Tibial nerve (tissue), 4 donors: ENCODE measurements around the gene TMEM94. TPM values are rescaled to one million over a fixed set of nuclear protein-coding genes. Genes with fewer than 3 reads are reported as not detected.
"Not testable (repeated sequence)": the region's sequence is repeated elsewhere in the genome, so short reads cannot be mapped to it uniquely, and the experiment has no call there.

Experiments
- DNase-seq, 2 donors: peaks; one replicate each; pipeline ENCODE4 v3.0.0-alpha.2; 2019; ENCODE audit warnings: low spot score in 2 of 2
- H3K27ac ChIP-seq, 4 donors: fragments of 200-600 bp; sonication (generic) in 3 of 4; one replicate each; pipeline ENCODE4 v1.5.1; 2017 to 2019; ENCODE audit warnings: mild to moderate bottlenecking in 1 of 4
- H3K27me3 ChIP-seq, 2 donors: fragments of 200-600 bp; sonication (generic) in 1 of 2; one replicate each; pipeline versions ENCODE4 v1.5.1 to v1.6.0; 2017 to 2019
- H3K36me3 ChIP-seq, 3 donors: fragments of 200-600 bp; sonication (generic); one replicate each; pipeline ENCODE4 v1.5.1; 2018 to 2019
- H3K4me1 ChIP-seq, 4 donors: fragments of 200-600 bp; sonication (generic) in 3 of 4; one replicate each; pipeline ENCODE4 v1.5.1; 2017 to 2019
- H3K4me3 ChIP-seq, 4 donors: fragments of 200-600 bp; sonication (generic) in 3 of 4; one replicate each; pipeline ENCODE4 v1.5.1; 2017 to 2019; ENCODE audit warnings: mild to moderate bottlenecking in 1 of 4, moderate library complexity in 1 of 4
- H3K9me3 ChIP-seq, 4 donors: fragments of 200-600 bp; sonication (generic) in 3 of 4; one replicate each; pipeline ENCODE4 v1.5.1; 2017 to 2019
- EP300 ChIP-seq, 2 donors: sonication (generic); formaldehyde crosslinking; IDR thresholded peaks; one replicate each; pipeline ENCODE4 v1.6.1; 2017; ENCODE audit warnings: antibody characterized with exemption in 2 of 2, mild to moderate bottlenecking in 1 of 2
- POLR2A ChIP-seq, 2 donors: fragments of 450-650 bp; IDR thresholded peaks; one replicate each; pipeline ENCODE4 v1.6.1; 2017; ENCODE audit warnings: antibody characterized with exemption in 2 of 2, mild to moderate bottlenecking in 2 of 2, moderate library complexity in 2 of 2
- WGBS, 2 donors: methylation state at CpG; one replicate each; pipeline ENCODE4 v1.1.5; 2018; 5-methylcytosine and 5-hydroxymethylcytosine counted together
- total RNA-seq, 4 donors: library from RNA; depleted of rRNA; stranded (reverse); fragments of >200 nt; gene quantifications; one replicate each; pipeline ENCODE4 v1.1.0, GENCODE V29; 2016
- TF ChIP-seq, protein P1 (sequence below), 5 experiments: fragments of 200-600 bp in 3 of 5; fragments of 450-650 bp in 2 of 5; sonication (generic) in 3 of 5; IDR thresholded peaks; one replicate each; pipeline ENCODE4 v1.5.1; 2016 to 2019; ENCODE audit warnings: antibody characterized with exemption in 5 of 5, mild to moderate bottlenecking in 3 of 5, moderate library complexity in 2 of 5

Gene TMEM94
- total RNA-seq, 4 donors from 2014 or later: 84.3 to 95.1 (median 89.9) TPM

DNA sequence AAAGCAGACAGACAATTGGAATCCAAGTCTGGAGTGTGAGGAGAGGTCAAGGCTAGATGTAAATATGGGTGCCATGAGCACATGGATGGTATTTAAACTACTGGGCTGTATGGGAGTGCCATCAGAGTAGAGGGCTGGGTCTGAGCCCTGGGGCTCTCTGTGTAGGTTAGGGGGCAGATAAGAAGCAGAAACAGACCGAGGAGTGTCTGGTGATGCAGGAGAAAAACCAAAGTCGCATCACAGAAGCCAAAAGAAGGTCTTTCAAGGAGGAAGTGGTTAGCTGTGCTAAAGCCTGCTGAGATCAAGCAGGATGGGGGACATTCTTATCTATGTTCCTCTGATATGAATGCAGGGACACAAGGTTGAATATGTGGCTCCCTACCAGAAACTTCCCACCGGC is 61.8 kb downstream of the TMEM94 start:
- no peak for TF ChIP-seq EP300 (IDR thresholded peaks at IDR 0.05)
- TF ChIP-seq, protein P1, sequence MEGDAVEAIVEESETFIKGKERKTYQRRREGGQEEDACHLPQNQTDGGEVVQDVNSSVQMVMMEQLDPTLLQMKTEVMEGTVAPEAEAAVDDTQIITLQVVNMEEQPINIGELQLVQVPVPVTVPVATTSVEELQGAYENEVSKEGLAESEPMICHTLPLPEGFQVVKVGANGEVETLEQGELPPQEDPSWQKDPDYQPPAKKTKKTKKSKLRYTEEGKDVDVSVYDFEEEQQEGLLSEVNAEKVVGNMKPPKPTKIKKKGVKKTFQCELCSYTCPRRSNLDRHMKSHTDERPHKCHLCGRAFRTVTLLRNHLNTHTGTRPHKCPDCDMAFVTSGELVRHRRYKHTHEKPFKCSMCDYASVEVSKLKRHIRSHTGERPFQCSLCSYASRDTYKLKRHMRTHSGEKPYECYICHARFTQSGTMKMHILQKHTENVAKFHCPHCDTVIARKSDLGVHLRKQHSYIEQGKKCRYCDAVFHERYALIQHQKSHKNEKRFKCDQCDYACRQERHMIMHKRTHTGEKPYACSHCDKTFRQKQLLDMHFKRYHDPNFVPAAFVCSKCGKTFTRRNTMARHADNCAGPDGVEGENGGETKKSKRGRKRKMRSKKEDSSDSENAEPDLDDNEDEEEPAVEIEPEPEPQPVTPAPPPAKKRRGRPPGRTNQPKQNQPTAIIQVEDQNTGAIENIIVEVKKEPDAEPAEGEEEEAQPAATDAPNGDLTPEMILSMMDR (IDR thresholded peaks at IDR 0.05): no peak
- no peak for TF ChIP-seq POLR2A (IDR thresholded peaks at IDR 0.05)
- no peak overlapping the region for H3K27ac ChIP-seq
- peaks cover 0 to 29% (median 0%) of the 10 kb centered on the region in 3 donors for H3K36me3 ChIP-seq
- no peaks in the 10 kb centered on the region for H3K9me3 ChIP-seq
- H3K4me3 ChIP-seq: no peak overlapping the region
- peaks cover 0 to 34% (median 26%) of the 10 kb centered on the region in 4 donors for H3K4me1 ChIP-seq
- no peaks in the 10 kb centered on the region for H3K27me3 ChIP-seq
- 73 to 75% methylated on average over 3 of the region's 3 CpGs for WGBS, 2 donors
- no peak for DNase-seq

DNA sequence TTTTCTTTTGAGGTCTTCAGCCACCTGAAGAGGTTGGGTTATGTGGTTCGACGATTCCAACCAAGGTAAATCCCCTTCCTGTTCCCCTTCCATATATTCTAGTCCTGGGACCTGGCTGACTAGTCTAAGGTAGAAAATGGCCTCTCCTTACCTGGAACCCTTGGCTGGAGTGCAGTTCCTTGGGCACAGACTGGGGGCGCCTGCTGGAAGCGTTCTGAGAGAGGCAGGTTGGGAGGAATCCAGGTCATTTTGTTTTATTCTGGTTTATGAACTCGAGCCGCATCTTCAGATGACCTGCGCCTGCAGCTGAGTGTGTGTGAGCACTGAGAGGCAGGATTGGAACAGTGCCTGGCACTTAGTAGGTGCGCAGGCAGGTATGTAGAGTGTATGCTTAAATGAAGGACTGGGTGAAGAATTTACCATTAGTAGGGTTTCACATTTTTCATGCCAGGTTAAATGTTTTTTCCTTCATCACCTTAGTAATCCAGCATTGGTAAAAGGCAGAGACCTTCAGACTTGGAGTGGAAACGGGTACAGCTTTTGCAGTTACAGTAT is 62.6 kb downstream of the TMEM94 start:
- DNase-seq: no peak
- peaks cover 0 to 29% (median 0%) of the 10 kb centered on the region in 3 donors for H3K36me3 ChIP-seq
- TF ChIP-seq EP300 (IDR thresholded peaks at IDR 0.05): no peak
- TF ChIP-seq, protein P1 (IDR thresholded peaks at IDR 0.05): no peak
- TF ChIP-seq POLR2A (IDR thresholded peaks at IDR 0.05): no peak
- no peaks in the 10 kb centered on the region for H3K9me3 ChIP-seq
- WGBS, 2 donors: 90 to 93% methylated on average over 9 of the region's 9 CpGs
- H3K4me1 ChIP-seq: peaks cover 0 to 25% (median 20%) of the 10 kb centered on the region in 4 donors
- no peak overlapping the region for H3K27ac ChIP-seq
- no peaks in the 10 kb centered on the region for H3K27me3 ChIP-seq
- H3K4me3 ChIP-seq: no peak overlapping the region

DNA sequence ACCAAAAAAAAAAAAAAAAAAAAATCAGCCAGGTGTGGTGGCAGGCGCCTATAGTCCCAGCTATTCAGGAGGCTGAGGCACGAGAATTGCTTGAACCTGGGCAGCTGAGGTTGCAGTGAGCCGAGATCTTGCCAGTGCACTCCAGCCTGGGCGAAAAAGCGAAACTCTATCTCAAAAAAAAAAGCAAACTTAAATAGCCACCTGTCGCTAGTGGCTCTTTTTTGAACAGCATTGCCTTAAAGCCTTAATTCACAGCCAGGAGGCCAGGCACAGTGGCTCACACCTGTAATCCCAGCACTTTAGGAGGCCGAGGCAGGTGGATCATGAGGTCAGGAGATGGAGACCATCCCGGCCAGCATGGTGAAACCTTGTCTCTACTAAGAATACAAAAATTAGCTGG is 64.0 kb downstream of the TMEM94 start:
- not testable (repeated sequence) for H3K4me3 ChIP-seq, H3K9me3 ChIP-seq, H3K27me3 ChIP-seq, DNase-seq, H3K27ac ChIP-seq
- Histone ChIP-seq H3K36me3 (peaks cover 0 to 29% (median 0%) of the 10 kb centered on the region in 3 donors), H3K4me1 (peaks cover 0 to 28% (median 17%) of the 10 kb centered on the region in 4 donors)
- 92 to 95% methylated on average over 8 of the region's 8 CpGs for WGBS, 2 donors

DNA sequence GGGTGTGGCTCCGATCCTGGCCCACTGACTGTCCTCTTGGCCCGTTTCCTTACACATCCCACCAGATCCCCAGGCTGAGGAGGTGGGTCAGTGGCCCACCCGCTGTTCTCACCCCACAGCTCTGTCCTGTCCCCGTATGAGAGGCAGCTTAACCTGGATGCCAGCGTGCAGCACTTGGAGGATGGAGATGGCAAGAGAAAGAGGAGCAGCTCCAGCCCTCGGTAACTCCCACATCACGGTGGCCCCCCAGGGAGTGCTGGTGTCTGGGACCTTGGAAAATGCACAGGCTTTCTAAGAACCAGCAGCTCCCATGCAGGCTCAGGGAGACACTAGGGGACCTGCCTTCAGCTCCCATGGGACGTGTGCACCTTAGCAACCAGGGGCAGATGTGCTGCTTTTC is 64.9 kb downstream of the TMEM94 start:
- H3K9me3 ChIP-seq: no peaks in the 10 kb centered on the region
- WGBS, 2 donors: 82 to 93% methylated on average over 6 to 8 of the region's 8 CpGs
- DNase-seq: no peak
- peaks cover 0 to 29% (median 0%) of the 10 kb centered on the region in 3 donors for H3K36me3 ChIP-seq
- H3K4me1 ChIP-seq: peaks cover 0 to 34% (median 17%) of the 10 kb centered on the region in 4 donors
- no peak overlapping the region for H3K4me3 ChIP-seq
- H3K27me3 ChIP-seq: no peaks in the 10 kb centered on the region
- no peak overlapping the region for H3K27ac ChIP-seq
- TF ChIP-seq POLR2A (IDR thresholded peaks at IDR 0.05): no peak
- no peak for TF ChIP-seq EP300 (IDR thresholded peaks at IDR 0.05)
- TF ChIP-seq, protein P1 (IDR thresholded peaks at IDR 0.05): no peak

DNA sequence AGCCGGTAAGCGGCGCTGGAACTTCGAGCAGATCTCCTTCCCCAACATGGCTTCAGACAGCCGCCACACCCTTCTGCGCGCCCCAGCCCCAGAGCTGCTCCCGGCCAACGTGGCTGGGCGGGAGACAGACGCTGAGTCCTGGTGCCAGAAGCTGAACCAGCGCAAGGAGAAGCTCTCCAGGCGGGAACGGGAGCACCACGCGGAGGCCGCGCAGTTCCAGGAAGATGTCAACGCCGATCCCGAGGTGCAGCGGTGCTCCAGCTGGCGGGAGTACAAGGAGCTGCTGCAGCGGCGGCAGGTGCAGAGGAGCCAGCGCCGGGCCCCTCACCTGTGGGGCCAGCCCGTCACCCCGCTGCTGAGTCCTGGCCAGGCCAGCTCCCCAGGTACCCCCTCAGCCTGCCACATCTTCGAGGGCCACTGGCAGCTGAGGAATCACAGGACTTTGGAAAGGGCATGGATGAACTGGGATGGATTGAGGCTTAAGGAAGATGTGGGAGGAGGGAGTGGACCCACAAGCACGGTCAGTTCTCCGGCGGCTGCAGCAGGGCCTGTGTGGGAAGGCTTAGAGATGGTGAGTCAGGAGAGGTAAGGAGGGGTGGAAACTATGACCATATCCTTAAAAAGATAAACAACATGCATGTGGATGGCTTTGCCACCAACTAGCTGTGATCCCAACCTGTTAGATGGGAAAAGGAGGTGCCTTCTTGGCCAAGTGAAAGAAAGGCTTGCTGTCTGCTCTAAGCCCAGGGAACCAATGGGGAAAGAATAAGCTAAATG is 65.7 kb downstream of the TMEM94 start:
- Histone ChIP-seq H3K27me3 (no peaks in the 10 kb centered on the region), H3K4me3 (no peak overlapping the region), H3K9me3 (no peaks in the 10 kb centered on the region), H3K36me3 (peaks cover 0 to 29% (median 0%) of the 10 kb centered on the region in 3 donors), H3K27ac (no peak overlapping the region), H3K4me1 (peaks cover 0 to 35% (median 15%) of the 10 kb centered on the region in 4 donors)
- 87 to 91% methylated on average over 23 to 31 of the region's 33 CpGs for WGBS, 2 donors
- TF ChIP-seq POLR2A (IDR thresholded peaks at IDR 0.05) (no peak), EP300 (IDR thresholded peaks at IDR 0.05) (no peak)
- TF ChIP-seq, protein P1 (IDR thresholded peaks at IDR 0.05): no peak
- DNase-seq: no peak
